Peyer's patch (tissue), 4 donors: ENCODE measurements around the gene TNN.

ENCODE experiments used
- CTCF ChIP-seq, 6 experiments: fragments of 450-650 bp in 4 of 6; fragments of 200-600 bp in 2 of 6; sonication (generic) in 1 of 6; IDR thresholded peaks; one replicate each; pipeline ENCODE4 v1.5.1; 2017 to 2019; ENCODE audit warnings: antibody characterized with exemption in 6 of 6, mild to moderate bottlenecking in 3 of 6, moderate library complexity in 1 of 6
- POLR2A ChIP-seq, 2 donors: fragments of 450-650 bp; IDR thresholded peaks; one replicate each; pipeline ENCODE4 v1.5.1; 2017; ENCODE audit warnings: antibody characterized with exemption in 2 of 2, mild to moderate bottlenecking in 2 of 2, moderate library complexity in 2 of 2

DNA sequence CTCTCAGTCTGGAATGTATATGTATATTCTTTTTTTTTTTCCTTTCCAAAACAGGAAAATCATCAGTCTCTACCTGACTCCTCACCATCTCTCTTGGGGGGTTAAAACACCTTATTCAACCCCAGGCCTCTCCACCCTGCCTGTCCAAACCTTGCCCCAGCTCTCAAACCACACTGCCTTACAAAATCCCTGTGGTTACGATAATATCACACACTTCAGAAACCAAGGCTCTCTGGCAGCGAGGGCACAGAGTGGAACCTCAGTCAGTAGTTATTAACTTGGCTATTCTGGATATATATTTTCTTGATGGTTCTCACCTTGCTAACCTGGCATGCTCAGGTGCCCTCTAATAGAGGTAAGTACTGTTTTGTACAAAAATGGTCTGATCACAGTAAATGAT lies 100.2 kb downstream of the TNN start:
- TF ChIP-seq CTCF (IDR thresholded peaks at IDR 0.05) (no peak), POLR2A (IDR thresholded peaks at IDR 0.05) (no peak)
